HG02943 (cell line): ENCODE results near the gene MRAP.

ENCODE experiments used
- ATAC-seq: cut with Tn5 transposase; IDR thresholded peaks from one replicate; pipeline ENCODE4 v1.9.1; 2021; ENCODE audit warnings: mild to moderate bottlenecking, low read depth, moderate library complexity; ENCODE audit not compliant: unreplicated experiment

MRAP gene

GRCh38 chr21:32346951-32347350 lies 48.3 kb downstream of the MRAP start:
- ATAC-seq: no peak

GRCh38 chr21:32347351-32347750 lies 48.7 kb downstream of the MRAP start:
- no peak for ATAC-seq

- ATAC-seq: no peak
Measured at GRCh38 chr21:32347977-32348376, 49.3 kb downstream of the MRAP start.

GRCh38 chr21:32348604-32349332 lies 50.1 kb downstream of the MRAP start:
- ATAC-seq: no peak

GRCh38 chr21:32349333-32349944 lies 50.8 kb downstream of the MRAP start:
- ATAC-seq: no peak

- ATAC-seq: no peak
Measured at GRCh38 chr21:32350211-32350980, 51.7 kb downstream of the MRAP start.

- ATAC-seq: no peak
Measured at GRCh38 chr21:32350981-32351380, 52.3 kb downstream of the MRAP start.

GRCh38 chr21:32351428-32351827 lies 52.8 kb downstream of the MRAP start:
- no peak for ATAC-seq

GRCh38 chr21:32352526-32352925 lies 53.9 kb downstream of the MRAP start:
- ATAC-seq: no peak

- ATAC-seq: no peak
Measured at GRCh38 chr21:32353002-32353711, 54.5 kb downstream of the MRAP start.

- no peak for ATAC-seq
Measured at GRCh38 chr21:32356874-32357395, 58.3 kb downstream of the MRAP start.

- ATAC-seq: no peak
Measured at GRCh38 chr21:32359719-32360260, 61.1 kb downstream of the MRAP start.

GRCh38 chr21:32360401-32360975 lies 61.8 kb downstream of the MRAP start:
- ATAC-seq: no peak
